HG03432 (cell line): ENCODE data around the gene MRTFA.
"Not testable (repeated sequence)": the region's sequence is repeated elsewhere in the genome, so short reads cannot be mapped to it uniquely, and the experiment has no call there.

Experiments used
- ATAC-seq: cut with Tn5 transposase; IDR thresholded peaks from one replicate; pipeline ENCODE4 v1.9.1; 2021; ENCODE audit warnings: mild to moderate bottlenecking, moderate library complexity; ENCODE audit not compliant: unreplicated experiment

Gene MRTFA

DNA sequence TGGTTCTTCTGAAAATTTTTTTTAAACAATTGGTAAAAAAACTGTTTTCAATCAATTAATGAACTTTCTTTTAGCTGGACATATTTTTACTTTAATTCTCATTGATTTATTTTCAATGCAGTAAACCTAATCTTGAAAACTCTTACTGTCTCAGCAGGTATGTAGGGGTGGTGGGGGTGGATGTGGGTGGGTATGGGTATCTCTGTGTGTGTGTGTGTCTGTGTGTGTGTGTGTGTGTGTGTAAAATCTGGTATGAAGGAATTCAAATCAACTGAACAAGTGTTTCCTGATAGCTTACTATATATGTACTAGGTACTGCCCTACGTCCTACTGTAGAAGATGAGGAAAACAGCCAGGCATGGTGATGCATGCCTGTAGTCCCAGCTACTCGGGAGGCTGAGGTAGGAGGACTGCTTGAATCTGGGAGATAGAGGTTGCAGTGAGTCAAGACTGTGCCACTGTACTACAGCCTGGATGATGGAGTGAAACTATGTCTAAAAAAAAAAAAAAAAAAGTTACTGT is 75.5 kb downstream of the MRTFA start:
- no peak for ATAC-seq

DNA sequence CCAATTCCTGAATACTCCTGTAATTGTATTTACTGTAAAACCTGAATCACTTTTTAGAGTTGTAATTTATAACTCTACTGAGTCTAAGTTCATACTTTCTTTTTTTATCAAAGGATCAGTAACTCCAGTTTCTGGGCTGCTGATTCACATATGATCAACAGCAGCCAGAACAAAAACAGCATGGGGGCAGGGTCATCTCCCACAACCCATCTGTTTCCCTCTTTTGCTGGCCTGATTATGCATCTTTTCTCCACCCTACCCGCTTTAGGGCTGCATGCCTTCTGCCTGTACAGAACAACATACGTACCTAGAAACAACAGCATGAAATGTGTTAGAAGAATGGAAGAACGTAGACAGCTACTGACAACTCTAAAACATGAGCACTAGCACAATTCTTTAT is 76.0 kb downstream of the MRTFA start:
- no peak for ATAC-seq

DNA sequence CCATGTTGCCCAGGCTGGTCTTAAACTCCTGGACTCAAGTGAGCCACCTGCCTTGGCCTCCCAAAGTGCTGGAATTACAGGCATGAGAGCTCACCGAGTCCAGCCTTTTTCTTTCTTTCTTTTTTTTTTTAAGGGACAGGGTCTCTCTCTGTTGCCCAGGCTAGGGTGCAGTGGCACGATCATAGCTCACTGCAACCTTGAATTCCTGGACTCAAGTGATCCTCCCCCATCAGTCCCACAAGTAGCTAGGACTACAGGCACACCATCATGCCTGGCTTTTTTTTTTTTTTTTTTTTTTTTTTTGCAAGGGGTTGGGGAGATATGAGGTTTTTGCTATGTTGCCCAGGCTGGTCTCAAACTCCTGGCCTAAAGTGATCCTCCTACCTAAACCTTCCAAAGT is 78.5 kb downstream of the MRTFA start:
- ATAC-seq, result no peak

DNA sequence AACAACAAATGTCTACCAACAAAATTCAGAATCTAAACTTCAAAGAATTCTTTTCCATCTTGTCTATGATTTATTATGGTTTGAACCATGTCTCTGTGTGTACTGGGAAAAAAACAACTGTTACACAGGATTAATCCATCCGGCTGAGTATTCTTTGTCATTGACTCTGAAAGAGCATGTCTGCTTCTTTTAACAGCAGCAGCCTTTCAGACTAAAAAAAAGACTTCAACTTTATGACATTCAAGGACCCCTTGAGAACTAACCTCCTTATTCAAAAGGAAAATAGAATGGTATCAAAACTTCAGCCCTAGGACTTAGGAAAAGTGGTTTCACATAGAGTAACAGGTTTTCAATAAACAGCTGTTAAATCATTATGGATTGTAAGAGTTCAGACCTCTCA is 79.9 kb downstream of the MRTFA start:
- ATAC-seq, result no peak

DNA sequence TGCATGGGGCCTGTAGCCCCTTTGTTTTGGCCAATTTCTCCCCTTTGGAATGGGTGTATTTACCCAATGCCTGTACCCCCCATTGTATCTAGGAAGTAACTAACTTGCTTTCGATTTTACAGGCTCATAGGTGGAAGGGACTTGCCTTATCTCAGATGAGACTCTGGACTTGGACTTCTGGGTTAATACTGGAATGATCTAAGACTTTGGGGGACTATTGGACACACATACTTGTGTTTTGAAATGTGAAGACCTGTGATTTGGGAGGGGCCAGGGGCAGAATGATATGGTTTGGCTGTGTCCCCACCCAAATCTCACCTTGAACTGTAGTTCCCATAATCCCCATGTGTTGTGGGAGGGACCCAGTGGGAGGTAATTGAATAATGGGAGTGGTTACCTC is 82.5 kb downstream of the MRTFA start:
- not testable (repeated sequence) for ATAC-seq

DNA sequence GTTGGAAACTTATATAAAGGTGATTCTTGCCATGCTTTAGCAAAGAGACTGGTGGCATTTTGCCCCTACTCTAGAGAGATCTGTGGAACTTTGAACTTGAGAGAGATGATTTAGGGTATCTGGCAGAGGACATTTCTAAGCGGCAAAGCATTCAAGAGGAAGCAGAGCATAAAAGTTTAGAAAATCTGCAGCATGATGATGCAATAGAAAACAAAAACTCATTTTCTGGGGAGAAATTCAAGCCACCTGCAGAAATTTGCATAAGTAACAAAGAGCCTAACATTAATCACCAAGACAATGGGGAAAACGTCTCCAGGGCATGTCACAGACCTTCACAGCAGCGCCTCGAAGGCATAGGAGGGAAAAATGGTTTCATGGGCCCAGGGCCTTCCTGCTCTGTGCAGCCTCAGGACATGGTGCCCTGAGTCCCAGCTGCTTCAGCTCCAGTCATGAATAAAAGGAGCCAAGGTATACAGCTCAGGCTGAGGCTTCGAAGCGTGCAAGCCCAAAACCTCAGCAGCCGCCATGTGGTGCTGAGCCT is 83.4 kb downstream of the MRTFA start:
- no peak for ATAC-seq

DNA sequence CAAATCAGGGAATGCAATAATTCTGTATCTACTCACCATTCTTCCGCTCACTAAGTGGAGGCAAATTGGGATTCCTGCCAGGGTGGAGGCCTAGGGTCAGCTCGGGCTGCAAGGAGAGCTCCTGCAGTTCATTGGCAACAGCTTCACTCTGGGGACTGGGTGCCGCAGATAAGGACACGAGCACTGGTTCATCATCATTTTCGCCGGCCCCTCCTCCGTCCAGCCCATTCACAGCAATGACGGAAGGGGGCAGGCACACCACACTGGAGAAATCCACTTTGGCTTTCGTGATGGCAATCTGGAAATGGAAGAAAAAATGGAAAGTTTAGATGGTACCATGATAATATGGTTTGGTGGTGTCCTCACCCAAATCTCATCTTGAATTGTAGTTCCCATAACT is 84.4 kb downstream of the MRTFA start:
- no peak for ATAC-seq

DNA sequence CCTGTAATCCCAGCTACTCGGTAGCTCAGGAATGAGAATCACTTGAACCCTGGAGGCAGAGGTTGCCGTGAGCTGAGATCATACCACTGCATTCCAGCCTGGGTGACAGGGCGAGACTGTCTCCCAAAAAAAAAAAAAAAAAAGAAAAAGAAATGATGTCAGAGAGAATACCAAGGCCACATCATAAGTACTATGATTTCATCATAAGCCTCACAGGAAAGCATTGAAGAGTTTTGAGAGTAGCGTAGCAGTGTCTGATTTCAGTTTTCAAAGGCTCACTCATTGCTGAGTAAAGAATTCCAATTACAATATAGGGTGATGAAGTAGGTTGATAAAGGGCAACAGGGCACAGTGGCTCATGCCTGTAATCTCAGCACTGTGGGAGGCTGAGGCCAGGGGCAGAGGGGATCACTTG is 88.8 kb downstream of the MRTFA start:
- ATAC-seq, result no peak

DNA sequence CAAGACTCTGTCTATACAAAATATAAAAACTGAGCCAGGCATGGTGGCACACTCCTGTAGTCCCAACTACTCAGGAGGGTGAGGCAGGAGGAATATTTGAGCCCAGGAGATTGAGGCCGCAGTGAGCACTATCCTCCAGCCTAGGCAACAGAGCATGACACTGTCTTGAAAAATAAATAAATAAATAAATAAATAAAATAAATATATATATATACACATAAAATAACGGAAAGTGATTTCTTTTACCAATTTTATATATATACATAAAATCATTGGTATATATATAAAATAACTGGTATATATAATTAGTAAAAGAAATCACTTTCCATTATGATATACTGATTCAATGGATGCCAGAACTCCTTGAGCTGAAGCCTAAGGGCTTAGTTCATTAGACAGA is 91.8 kb downstream of the MRTFA start:
- no peak for ATAC-seq

DNA sequence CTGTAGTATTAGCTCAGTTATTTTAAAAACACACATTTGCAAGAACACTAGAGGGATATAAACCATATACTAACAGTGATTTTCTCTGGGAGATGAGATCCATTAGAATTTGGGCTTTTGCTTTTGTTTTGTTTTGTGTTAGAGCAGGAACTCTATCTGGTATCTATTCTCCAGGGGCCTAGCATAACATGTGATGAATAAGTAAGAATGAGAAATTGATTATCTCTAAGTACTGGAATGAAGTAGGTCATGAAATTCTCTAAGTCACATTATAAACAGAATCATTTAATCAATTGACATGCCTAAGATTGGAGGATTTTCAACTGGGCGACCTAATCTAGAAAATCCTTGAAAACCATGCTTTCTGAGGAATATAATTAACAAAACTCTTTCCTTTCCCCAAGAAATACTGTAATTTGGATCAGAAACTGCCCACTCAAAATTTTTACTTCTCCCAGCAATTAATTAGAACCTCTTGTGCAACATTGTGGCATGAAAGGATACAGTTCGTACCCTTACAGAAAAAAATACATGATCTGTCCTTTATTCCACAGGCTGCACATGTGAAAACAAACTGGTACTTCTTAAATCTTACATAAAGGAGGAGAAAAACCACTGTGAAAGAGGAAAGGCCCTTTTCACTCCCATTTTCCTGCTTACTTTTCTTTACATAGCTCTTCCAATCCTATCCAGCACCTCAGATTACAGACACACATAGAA is 93.5 kb downstream of the MRTFA start:
- no peak for ATAC-seq

DNA sequence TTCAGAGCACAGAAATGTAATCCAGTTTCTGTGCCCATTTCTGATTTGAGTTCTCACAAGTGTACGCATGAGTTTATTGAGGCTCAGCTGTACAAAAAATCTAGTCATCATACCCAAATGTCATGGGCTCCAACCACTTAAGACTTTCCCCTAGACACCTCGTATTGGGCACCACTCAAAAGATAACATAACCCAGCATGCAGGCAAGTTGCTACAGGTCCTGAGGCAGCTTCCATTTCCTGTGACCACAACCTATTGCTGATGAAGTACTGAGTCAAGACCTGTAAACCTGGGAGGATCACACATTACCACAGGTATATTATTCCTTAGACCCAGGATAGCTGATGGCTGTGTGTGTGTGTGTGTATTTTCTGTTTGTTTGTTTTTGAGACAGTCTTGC is 95.2 kb downstream of the MRTFA start:
- ATAC-seq, result no peak

DNA sequence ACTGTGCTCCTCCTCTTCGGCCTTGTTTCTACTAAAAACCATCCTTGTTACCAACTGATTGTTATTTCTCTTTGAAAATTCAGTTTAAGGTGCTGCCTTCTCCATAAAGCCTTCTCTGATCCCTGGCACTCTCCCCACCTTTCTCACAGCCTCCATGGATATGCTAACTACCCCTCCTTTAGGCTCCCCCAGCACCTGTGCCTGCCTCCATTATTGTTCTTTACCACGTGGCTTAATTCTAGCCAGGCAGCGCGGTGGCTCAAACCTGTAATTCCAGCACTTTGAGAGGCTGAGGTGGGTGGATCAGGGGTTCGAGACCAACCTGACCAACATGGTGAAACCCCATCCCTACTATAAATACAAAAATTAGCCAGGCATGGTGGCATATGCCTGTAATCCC is 96.3 kb downstream of the MRTFA start:
- no peak for ATAC-seq

DNA sequence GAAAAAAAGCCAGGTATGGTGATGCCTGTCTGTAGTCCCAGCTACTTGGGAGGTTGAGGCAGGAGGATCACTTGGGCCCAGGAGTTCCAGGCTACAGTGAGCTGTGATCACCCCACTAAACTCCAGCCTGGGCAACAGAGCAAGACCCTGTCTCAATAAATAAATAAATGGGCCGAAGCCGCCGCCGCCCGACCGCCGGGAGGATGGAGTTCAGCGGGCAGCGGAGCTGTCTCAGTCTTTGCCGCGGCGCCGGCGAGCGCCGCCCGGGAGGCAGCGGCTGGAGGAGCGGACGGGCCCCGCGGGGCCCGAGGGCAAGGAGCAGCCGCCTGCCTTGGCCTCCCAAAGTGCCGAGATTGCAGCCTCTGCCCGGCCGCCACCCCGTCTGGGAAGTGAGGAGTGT is 100.4 kb downstream of the MRTFA start:
- ATAC-seq, result not testable (repeated sequence)

DNA sequence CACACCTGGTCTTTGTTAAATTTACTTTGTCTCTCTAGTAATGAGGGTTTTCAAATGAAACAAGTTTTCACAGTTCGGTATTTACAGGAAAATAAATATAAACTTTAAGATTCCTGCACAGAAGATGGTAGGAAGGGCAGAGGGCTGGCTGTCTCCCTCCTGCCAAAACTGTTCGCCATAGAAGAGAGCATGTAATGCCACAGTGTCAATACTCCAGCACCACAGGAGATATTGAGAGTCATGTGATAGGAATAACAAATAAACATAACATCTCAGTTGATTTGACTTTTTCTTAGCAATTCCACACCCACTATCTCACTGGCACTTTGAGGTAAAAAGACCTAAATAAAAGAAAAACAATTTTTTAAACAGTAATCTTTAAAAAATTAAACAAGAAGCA is 100.9 kb downstream of the MRTFA start:
- no peak for ATAC-seq

DNA sequence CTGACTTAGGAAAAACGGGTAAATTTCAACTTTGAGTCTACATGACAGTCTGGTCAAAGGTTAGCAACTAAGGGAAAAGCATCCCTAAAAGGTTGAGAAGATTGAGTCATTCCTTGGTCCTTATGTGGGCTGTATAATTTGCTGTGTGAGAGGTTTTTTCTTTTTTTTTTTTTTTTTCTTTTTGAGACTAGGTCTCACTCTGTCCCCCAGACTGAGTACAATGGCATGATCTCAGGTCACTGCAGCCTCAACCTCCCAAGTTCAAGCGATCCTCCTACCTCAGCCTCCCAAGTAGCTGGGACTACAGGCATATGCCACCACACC is 101.4 kb downstream of the MRTFA start:
- ATAC-seq, result no peak

DNA sequence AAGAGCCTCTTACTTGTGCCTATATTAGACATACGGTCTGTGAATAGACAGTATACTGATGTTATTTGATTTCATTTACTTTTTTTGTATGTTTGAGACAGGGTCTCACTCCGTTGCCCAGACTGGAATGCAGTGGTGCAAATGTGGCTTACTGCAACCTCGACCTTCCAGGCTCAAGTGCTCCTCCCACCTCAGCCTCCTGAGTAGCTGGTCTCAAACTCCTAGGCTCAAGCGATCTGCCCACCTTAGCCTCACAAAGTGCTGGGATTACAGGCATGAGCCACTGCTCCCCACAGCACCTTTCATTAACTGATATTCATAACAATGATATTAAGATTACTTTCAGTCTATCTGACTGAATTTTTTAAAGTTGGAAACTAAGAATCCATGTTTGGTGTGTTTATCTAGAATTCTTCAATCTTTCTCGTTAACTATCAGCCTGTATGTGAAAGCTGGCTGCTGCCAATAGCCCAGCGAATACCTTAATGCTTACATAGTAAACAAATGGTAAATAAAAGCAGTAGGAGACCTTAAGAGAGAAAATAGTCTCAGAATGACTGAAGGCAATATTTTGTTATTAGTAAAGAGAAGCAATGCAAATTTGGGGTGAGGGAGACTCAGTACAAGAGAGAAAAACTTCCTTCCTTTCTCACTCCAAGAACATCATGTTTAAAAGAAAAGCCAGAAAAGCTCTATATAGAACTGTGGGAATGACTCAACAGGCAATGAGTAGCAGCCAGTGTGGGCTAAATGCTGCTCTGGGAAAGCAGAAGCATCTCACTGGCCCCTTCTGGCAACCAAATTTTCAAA is 101.9 kb downstream of the MRTFA start:
- ATAC-seq, result no peak

DNA sequence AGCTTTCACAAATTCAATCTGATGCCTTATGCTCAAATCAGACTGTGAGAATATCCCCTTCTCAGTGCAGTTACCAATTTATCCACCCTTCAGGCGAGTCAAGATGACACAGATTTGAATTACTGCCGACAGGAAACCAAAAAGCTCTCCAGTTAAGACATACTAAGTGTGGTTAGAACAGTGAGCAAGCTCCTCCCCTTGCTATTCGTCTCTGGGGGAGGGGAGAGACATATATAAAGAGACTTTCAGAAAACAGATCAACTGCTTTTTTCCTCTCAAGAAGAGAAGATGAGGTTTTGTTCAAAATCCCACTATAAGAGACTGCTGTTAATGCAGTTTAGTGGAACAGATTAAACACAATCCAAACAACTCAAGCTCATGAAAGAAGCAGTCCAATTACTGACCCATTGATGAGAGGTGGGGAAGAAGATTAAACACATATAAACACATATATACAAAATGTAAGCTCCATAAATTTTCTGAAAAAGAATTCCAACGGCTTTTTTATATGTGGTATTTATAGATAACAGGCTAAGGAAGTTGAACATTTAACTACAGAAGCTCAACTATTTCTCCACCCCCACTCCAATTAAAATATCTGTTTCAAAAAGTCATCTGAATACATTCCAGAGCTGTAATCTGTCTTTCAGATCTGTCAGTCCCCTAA is 102.7 kb downstream of the MRTFA start:
- ATAC-seq, result peak; percentile 70

DNA sequence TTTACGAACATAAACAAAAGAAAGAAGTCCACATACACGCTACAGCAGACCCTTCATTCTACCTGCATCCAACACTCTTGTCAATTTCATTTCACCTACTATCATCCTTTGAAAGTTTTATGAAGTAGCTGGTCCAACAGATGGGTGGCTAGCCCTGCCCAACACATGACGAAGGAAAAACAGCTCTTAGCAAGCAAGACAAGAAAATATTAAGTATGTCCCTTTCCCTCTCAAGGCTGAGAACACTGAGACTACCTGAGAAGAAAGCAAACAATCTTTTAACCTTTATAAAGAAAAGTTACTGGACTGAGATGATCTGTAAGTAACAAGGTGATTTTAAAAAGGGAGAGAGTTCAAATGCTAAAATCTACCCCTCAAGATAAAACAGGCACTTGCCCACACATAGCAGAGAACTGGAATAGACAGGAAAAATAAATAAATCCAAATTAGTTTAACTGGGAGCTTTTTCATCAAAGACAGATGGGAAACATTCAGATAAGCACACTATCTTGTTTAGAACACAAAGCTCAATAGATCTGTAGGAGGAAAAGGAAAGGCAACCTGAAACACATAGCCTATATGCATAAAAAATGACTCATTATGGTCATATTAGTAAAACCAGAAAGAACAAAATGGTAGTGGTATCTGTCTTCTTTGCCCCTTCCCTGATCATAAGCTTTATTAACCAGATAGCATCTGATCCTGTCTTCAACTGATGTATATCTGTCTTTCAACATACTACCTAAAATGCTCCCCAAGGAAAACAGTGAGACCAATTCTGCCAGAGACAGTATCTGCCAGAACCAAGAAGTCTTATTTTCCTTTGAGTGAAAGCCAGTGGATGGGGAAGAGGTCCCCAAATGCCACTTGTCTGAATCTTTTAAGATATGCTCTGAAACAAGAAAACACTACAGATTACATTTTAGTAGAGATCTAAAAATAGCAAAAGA is 104.3 kb downstream of the MRTFA start:
- no peak for ATAC-seq

DNA sequence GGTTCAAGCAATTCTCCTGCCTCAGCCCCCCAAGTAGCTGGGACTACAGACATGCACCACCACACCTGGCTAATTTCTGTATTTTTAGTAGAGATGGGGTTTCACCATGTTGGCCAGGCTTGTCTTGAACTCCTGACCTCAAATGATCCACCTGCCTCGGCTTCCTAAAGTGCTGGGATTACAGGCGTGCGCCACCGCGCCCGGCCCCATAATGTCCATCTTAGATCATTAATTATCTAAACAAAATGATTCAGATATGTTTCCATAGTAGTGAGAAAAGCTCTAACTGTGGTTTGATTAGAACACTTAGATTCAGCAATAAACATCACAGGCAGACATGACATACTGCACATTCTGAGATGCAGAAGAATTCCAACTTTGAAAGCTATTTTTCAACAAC is 106.1 kb downstream of the MRTFA start:
- not testable (repeated sequence) for ATAC-seq

DNA sequence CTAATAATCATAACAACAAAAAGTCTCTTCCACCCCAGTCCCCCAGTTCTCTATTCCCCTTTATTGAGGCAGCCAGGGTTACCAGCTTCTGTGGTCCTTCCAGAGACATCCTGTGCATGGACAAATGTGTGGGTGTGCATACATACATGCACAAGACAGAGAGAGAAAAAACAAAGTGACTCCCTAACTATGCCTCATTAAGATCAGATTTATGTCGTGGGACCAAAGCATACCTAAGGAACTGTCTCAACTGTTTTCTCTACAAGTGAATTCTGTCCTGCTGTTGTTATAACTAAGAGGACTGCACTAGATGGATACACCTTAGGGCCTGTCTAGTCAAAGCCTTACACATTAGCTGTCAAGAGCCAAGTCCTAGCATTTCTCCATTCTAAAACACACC is 106.7 kb downstream of the MRTFA start:
- no peak for ATAC-seq
